Activated effector memory CD4-positive, alpha-beta T cell treated with Interleukin-2 at 50 U/mL for 16 hours (primary cell): Measurements from ENCODE around the gene NUP205.
A peak's percentile ranks its signal among the peaks of the same experiment; 100 is the strongest.

Source experiments
- DNase-seq: peaks from one replicate; pipeline ENCODE4 v3.0.0-alpha.2; 2020

The NUP205 gene, protein sequence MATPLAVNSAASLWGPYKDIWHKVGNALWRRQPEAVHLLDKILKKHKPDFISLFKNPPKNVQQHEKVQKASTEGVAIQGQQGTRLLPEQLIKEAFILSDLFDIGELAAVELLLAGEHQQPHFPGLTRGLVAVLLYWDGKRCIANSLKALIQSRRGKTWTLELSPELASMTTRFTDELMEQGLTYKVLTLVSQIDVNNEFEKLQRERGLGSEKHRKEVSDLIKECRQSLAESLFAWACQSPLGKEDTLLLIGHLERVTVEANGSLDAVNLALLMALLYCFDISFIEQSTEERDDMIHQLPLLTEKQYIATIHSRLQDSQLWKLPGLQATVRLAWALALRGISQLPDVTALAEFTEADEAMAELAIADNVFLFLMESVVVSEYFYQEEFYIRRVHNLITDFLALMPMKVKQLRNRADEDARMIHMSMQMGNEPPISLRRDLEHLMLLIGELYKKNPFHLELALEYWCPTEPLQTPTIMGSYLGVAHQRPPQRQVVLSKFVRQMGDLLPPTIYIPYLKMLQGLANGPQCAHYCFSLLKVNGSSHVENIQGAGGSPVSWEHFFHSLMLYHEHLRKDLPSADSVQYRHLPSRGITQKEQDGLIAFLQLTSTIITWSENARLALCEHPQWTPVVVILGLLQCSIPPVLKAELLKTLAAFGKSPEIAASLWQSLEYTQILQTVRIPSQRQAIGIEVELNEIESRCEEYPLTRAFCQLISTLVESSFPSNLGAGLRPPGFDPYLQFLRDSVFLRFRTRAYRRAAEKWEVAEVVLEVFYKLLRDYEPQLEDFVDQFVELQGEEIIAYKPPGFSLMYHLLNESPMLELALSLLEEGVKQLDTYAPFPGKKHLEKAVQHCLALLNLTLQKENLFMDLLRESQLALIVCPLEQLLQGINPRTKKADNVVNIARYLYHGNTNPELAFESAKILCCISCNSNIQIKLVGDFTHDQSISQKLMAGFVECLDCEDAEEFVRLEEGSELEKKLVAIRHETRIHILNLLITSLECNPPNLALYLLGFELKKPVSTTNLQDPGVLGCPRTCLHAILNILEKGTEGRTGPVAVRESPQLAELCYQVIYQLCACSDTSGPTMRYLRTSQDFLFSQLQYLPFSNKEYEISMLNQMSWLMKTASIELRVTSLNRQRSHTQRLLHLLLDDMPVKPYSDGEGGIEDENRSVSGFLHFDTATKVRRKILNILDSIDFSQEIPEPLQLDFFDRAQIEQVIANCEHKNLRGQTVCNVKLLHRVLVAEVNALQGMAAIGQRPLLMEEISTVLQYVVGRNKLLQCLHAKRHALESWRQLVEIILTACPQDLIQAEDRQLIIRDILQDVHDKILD (N-terminal part only)

DNA sequence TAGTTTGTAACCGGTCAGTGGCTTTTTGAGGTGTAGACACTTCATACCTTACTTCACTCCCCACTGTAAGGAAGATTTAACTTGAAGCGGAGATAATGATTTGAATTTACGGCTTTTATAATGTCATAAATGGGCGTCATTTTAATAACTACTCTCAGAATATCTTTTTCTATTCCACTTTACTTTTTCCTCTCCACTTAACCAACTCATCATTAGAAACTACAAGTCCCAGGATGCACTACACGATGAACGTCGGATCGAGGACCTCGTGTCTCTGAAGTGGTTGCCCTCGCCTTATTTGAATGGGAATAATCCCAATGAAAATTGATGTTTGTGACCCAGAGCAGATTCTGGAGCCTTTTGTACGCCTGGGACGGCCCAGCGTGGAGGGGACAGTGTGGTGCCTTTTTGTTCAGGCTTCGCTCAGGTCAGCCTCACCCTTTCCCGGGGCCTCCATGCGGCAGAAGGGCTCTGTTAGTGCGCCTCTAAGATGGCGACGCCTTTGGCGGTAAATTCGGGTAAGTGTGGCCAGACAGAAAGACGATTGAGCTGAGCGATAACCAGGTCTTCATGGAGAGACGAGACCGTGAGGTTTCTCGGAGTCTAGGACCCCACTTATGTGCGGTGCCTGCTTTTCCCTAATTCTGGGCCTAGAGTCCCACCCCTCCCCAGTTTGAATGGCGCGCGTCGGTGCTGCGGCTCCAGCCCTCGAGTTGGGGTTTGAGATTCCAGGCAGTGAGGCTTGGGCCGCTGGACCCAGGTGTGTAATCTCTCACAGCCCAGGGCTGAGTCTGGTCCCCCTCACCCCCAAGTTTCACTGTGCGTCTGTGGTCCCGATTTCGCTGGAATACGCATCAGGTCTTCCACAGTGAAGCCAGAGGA is at the start of gene NUP205:
NUP205 (plus strand) TSS at position 463 of the 882 bp plus-strand sequence; CDS start at position 491, 28 bp downstream.
- peak; percentile 77 for DNase-seq

DNA sequence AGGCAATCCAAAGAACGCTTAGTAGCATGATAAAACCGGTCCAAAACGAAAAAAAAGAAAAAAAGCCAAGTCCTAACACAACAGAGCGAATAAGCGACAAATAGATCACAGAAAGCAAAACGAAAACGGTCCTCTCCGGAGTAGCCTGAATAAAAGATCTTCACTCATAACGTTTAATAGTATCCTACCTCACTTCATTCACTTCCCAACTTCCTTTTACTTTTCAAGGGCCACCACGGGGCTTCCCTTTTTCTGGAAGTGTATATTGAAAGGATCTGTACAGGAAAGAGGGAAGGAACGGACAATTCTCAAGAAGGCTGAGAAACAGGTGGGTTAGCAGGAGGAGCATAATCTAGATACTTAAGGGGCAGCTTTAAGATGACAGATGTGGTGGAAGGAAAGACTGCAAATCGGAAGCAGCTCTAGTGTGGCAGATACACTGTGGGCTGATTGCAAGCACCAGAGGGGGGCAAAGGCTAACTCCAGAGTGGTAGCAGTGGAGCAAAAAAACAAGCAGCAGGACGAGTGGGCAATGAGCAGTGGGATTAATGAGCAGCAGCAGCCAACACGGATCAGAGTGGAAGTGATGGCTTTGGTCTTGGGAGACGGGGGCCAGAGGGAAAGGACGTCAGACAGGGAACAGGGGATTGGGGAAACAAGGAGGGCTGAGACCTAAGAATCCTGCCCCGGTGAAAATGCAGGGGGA is 48.7 kb upstream of the NUP205 start:
- DNase-seq: no peak

DNA sequence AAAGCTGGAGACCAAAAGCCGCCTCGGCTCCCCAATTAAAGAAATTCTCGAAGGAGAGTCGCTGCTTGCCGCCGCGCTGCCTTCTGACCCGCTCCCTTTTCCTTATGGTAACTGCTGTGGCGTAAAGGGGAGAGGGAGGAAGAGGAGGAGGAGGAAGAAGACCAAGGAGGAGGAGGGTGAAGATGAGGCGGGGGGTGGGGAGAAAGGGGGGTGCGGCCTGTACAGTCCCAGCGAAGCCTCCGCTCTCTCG is 48.2 kb upstream of the NUP205 start:
- DNase-seq: no peak

DNA sequence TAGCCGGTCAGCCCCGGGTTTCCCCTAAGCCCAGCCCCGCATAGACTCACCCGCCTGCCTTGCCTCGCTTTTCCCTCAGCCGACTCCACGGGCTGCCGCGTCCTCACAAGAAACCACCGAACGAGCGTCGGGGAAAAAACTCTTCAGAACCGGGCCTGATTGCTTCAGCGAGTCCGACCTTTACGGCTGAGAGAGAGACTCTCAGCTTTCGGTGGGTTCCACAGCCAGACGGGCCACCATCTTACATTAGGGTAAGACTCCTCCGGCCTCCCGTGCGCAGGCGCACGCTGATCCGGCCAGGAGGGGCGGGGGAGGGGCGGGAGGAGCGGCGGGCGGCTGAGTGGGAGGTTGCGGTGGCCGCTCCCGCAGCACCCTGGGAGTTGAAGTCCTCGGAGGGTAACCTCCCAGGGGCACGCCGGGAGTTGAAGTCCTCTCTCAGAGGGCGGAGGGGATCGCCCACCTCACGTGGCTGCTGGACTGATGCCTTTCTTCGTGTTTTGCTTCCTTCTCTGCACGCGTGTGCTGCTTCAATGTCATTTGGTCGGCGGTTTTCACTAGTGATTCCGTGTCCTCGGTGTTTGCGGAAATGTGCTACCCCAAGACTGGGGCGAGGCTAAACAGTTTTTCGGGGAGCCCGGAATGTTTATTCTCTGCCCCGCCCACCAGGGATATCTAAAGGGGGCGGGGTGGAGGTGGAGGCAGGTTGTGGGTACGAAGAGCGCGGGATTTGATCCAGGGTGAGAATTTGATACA is 47.7 kb upstream of the NUP205 start, which contains the start of gene CNOT4:
CNOT4 (minus strand) TSS at position 264 of the 753 bp plus-strand sequence. CDS start 71,771 bp downstream, outside the sequence.
- peak; percentile 98 for DNase-seq

DNA sequence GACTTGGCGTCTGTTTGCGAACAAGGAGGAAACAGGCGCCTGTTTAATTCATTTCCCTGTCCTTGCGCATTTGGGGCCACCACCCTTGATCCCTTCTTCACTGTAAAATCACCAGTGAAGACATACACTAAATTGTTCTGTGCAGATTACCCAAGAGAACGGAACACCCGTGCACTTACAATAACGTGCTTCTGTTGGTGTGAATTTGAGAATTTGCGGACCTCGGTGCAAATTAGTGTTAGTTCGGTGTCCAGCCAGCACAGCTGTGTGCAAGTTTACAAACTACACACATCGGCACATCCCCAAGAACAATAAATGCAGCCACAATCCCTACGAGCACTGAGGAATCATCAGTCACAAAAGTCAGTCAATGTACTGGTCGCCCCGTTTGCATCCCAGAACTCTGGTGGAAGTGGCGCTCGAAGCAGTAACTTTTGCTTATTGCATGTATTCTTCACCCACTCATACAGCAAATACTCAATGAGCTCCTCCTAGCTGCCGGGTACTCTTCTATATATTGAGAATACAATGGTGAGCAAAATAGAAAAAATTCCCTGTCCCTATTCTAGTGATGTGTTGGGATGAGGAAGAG is 47.0 kb upstream of the NUP205 start:
- no peak for DNase-seq

DNA sequence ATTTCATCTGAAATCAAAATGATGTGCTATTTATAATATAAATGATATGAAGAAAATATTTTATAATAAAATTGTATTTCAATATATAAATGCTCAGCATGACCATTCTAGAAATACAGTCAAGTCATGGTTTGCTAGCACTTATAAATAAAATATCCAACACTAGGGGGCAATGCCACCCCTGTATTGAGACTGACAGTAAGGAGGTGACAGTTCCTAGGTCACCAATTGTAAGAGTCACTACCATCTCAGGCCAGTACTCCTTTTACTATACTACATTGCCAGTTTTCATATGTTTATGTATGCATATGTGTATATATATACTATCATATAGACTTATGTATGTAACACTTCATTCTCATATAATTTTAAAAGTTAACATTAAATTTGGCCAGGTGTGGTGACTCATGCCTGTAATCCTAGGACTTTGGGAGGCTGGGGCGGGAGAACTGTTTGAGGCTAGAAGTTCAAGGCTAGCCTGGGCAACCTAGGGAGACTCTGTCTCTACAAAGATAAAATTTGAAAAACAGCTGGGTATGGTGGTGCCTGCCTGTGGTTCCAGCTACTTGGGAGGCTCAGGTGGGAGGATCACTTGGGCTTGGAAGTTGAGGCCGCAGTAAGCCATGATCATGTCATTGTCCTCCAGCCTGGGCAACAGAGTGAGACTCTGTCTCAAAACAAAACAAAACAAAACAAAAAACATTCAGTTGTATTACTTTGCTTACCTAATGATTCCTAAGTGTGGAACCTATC is 45.4 kb upstream of the NUP205 start:
- DNase-seq: no peak

DNA sequence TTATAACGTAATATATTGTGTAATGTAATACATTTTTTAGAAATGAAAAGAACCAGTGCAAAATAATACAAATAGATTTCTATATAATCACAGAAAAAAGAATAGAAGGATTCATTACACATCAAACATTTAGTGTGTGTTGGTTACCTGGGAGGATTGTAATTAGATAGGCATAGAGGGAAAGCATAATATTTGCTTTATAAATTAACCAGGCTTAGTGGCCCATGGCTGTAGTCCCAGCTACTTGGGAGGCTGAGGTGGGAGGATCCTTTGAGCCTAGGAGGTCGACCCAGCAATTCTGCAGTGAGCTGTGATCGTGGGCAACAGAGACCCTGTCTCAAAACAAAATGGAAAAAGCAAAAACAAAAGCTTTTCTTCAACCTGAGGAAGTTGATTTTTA is 42.9 kb upstream of the NUP205 start:
- DNase-seq: no peak

DNA sequence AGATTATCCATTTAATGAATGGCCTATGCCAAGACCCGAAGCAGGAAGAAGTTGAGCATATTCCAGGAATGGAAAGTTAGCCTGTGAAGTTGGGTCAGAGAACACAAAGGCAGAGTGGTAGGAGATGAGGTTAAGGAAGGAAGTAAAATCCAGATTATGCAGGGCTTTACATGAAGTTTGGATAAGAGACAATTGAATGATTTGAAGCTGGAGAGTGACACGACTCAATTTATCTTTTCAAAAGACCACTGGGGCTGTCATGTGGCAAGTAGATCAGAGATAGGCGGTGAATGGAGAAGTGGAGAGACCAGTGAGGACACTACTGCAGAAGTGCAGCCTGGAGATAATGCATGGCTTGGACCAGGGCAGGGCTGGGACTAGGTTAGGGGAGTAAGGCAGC is 40.7 kb upstream of the NUP205 start:
- DNase-seq: no peak

DNA sequence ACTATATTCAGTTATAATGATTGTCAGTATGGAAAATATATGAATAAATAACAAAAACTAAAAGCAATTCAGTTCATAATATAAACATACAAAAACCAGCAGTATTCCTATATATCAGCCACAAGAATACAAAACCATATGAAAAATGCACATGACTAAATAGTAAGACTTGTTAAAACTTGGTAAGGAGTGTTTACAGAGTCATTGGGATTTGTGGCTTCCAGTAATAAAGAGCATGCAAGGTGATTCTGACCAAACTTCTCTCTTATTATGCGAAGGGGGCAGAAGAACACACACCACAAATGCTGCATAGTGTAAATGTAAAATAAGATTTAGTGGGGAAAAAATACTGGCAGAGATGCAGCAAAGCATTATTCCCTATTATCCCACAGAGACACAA is 39.0 kb upstream of the NUP205 start:
- no peak for DNase-seq

DNA sequence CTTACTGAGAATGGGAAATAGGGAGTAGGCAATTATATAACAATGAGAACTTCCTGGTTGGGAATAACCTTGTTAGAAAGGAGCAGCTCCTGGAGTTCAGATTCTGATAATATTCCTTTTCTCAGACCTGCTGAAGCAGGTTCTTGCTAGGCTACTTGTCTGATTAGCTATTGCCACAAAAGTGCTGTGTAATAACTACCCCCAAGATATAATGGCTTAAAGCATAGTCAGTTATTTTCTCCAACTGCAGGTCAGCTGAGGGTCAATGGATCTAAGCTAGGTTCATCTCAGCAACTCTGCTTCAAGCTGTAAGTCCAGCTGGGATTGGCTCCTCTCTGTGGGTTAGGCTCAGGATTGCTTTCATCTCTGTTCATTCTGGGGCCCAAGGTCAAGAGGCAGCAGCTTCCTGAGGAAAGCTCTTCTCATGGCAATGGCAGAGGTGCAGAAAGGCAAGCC is 38.5 kb upstream of the NUP205 start:
- no peak for DNase-seq

DNA sequence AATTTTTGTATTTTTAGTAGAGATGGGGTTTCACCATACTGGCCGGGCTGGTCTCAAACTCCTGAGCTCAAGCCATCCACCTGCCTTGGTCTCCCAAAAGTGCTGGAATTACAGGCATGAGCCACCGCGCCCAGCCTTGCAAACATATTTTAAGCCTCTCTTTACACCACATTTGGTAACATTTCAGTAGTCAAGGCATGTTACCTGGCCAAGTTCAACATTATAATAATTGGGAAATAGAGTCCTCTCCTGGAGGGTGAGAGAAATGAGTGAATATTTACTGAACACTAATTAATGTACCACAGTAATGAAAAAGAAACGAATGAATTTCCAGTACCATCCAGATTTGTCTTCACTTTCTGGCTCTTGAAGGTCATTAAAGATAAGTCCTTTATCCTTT is 37.8 kb upstream of the NUP205 start:
- DNase-seq: no peak

DNA sequence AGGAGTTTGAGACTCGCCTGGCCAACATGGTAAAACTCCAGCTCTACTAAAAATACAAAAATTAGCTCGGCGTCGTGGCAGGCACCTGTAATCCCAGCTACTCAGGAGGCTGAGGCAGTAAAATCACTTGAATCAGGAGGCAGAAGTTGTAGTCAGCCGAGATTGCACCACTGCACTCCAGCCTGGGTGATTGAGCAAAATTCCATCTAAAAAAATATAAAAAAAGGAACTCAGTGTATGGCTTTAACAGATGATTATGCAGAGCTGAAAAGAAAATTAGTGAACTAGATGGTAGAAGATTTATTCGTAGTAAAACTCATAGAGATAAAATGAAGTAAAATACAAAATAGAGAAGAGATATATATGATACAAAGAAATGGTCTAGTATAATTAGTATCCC is 35.2 kb upstream of the NUP205 start:
- no peak for DNase-seq

DNA sequence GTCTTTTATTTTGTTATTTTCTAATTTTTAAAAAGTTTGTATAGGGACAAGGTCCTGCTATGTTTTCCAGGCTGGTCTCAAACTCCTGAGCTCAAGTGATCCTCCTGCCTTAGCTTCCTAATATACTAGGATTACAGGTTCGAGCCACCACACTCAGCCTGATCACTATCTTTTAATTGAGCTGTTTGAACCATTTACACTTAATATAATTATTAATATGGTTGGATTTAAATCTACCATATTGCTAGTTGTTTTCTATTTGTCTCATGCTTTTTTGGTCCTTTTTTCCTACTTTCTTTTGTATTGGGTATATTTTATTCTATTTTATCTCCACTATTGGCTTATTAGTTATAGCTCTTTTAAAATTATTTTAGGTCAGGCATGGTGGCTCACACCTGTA is 34.6 kb upstream of the NUP205 start:
- no peak for DNase-seq

DNA sequence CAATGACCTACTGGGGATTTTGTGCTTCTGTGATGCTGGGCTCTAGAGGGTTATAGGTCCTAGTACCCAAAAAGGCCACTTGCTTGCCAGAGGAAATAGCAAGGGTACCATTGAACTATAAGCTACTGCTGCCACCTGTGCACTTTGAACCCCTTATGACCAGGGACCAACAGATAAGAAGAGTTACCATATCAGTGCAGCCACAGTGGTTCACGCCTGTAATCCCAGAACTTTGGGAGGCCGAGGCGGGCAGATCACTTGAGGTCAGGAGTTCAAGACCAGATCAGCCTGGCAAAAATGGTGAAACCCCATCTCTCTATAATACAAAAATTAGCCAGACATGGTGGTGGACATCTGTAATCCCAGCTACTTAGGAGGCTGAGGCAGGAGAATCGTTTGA is 32.3 kb upstream of the NUP205 start:
- DNase-seq: no peak

DNA sequence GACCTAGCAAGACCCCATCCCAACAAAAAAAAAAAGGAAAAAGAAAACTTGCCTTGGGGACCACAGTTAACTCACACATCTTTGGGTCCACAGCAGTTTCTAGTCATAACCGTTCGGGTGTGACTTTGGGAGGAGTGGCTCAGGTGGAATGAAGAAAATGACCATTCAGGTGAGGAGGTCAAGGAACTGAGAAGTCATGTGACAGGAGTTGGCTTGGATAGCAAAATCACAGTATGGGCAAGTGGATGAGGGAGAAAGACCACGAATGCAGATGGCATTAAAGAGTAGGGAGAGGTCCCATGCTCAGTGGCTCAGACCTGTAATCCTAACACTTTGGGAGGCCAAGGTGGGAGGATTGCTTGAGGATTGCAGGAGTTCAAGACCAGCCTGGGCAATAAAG is 30.7 kb upstream of the NUP205 start:
- no peak for DNase-seq

DNA sequence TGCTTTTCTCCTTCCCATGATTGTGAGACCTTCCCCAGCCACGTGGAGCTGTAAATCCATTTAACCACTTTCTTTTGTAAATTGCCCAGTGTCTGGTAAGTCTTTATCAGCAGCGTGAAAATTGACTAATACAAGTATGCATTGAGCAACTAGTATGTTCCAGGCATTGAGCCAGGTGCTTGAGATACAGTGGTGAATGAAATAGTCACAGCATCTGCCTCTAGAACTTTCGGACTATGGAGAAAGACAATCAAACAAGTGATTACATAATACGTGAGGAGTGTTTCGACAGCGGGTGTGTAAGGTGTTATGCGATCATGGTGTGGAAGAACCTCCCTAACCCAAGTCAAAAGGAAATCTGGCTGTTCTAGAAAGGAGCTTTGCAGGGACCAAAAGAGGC is 21.6 kb upstream of the NUP205 start:
- DNase-seq: no peak

DNA sequence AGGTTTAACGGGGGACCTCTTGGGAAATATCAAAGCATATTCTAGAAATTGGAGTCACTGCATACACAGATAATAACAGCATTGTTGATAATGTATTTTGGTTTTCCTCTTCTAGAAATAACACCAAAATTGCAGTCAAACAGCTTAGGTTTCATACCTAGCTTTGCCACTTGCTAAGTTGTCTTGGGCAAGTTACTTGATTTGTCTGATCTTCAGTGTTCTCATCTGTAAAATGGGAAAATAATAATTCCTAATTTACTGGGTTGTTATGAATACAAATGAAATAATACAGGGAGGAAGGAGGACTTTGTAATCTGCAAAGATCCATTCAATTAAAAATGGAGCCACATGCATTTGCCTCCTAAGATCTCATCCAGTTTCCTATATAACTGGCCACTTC is 20.3 kb upstream of the NUP205 start:
- no peak for DNase-seq

DNA sequence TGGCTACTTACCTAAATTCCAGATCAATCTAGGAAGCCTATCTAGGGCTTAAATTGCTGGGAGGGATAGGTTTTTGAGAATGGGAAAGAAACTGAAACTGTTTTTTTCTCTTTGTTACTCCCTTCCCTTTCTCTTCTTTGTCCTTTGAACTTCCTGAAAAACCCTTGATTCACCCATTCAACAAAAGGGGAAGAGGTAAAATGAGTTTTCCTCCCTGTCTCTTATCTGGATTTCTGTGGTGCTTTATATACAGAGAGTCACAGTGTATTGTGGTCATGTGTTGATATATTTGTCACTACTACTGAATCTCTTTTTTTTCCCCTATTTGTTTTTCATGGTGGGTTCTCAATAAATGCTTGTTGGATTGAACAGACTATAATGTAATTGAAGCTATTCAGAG is 19.8 kb upstream of the NUP205 start:
- DNase-seq: no peak

DNA sequence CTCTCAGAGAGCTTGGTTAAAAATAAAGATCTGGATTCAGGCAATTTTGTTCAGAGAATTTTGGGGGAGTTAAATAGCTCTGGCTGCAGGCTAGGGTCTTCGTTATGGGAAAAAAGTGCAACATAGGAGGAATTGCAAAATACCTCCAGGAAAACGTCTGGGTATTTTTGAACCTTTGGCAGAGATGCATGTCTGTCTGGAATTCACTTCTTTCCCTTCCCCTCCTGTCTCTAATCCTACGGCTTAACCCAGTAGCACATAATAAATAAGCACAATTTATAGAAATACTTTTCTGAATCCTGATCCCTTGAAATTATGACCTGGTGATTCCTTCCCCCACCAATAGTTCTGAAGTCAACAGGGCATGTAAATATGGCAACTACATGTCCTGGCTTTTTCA is 19.3 kb upstream of the NUP205 start:
- no peak for DNase-seq

DNA sequence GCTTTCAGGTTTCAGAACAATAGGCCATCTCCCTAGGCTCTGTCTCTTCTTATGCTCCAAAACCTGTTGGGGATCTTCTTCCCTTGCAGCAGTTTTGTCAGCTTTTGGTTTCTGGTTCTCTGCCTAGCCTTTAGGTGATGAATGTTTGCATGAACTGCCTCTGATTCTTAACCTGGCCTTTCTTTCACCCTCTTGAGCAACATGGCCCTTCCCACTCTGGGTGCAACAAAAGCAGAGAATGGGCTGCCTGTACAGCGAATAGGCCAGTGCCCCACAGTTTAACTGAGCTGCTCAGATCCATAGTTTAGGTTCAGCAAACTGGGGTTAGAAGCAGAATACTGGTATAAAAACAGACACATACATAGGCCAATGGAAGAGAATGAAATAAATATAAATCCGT is 18.1 kb upstream of the NUP205 start:
- no peak for DNase-seq
